Stimulated activated naive CD4-positive, alpha-beta T cell (primary cell): Measurements from ENCODE around the gene DEGS2.

Source experiments
- DNase-seq, 6 experiments: peaks; one replicate each; lab custom pipeline; 2025; lab: John Stamatoyannopoulos, UW

The DEGS2 gene

GRCh38 chr14:100114109-100114765 lies 45.2 kb downstream of the DEGS2 start:
- DNase-seq: no peak

GRCh38 chr14:100111931-100112704 lies 47.3 kb downstream of the DEGS2 start:
- DNase-seq: no peak

GRCh38 chr14:100110816-100111215 lies 48.6 kb downstream of the DEGS2 start:
- DNase-seq: no peak

- no peak for DNase-seq
Observed at GRCh38 chr14:100109594-100109955, 49.9 kb downstream of the DEGS2 start.

- no peak for DNase-seq
Observed at GRCh38 chr14:100108840-100109593, 50.4 kb downstream of the DEGS2 start.

GRCh38 chr14:100108042-100108825 lies 51.2 kb downstream of the DEGS2 start:
- DNase-seq: peak; percentile 71 to 87 (median 83)

- DNase-seq: no peak
Observed at GRCh38 chr14:100107236-100107635, 52.2 kb downstream of the DEGS2 start.

- peak; percentile 60 to 72 (median 64) for DNase-seq
Observed at GRCh38 chr14:100106250-100107112, 53.0 kb downstream of the DEGS2 start.

- peak; percentile 21 to 62 (median 28) for DNase-seq
Observed at GRCh38 chr14:100105357-100106169, 53.9 kb downstream of the DEGS2 start.

- DNase-seq: no peak
Observed at GRCh38 chr14:100104523-100105300, 54.7 kb downstream of the DEGS2 start.

GRCh38 chr14:100104006-100104352 lies 55.5 kb downstream of the DEGS2 start:
- no peak for DNase-seq

- DNase-seq: no peak
Observed at GRCh38 chr14:100103250-100104005, 56.0 kb downstream of the DEGS2 start.

GRCh38 chr14:100102156-100102785 lies 57.2 kb downstream of the DEGS2 start:
- DNase-seq: peak in 1 of 6 experiments; percentile 15

- DNase-seq: no peak
Observed at GRCh38 chr14:100100032-100100703, 59.3 kb downstream of the DEGS2 start.

- no peak for DNase-seq
Observed at GRCh38 chr14:100098171-100098570, 61.3 kb downstream of the DEGS2 start.

GRCh38 chr14:100096656-100097055 lies 62.8 kb downstream of the DEGS2 start:
- DNase-seq: no peak
